Stimulated activated naive CD4-positive, alpha-beta T cell (primary cell): ENCODE measurements around the gene ZNF488.

Experiments
- DNase-seq, 6 experiments: peaks; one replicate each; lab custom pipeline; 2025; lab: John Stamatoyannopoulos, UW

Gene ZNF488

GRCh38 chr10:47348661-47349470 is 35.2 kb downstream of the ZNF488 start:
- no peak for DNase-seq

DNA sequence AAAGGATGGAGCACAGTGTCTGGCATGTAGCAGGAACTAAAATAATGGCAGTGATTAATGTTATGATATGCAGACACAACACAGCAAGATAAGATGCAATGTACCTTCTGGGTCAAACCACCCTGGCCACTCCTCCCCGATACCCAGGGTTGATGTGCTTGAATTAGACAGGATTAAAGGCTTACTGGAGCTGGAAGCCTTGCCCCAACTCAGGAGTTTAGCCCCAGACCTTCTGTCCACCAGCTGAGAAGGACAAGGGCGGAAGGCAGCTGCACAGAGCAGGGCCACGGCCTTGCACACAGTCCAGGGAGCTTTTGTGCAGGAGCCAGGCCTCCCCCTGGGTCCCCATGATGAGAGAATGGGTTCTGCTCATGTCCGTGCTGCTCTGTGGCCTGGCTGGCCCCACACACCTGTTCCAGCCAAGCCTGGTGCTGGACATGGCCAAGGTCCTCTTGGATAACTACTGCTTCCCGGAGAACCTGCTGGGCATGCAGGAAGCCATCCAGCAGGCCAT is 35.9 kb downstream of the ZNF488 start, which contains the start of gene RBP3:
Gene RBP3 (plus strand): TSS at position 226 of the 514 bp plus-strand sequence. CDS start 122 bp downstream, at position 348.
- DNase-seq = no peak

GRCh38 chr10:47347303-47347675 is 36.8 kb downstream of the ZNF488 start:
- DNase-seq = no peak

- no peak for DNase-seq
Measured at GRCh38 chr10:47346581-47347302, 37.4 kb downstream of the ZNF488 start.

DNA sequence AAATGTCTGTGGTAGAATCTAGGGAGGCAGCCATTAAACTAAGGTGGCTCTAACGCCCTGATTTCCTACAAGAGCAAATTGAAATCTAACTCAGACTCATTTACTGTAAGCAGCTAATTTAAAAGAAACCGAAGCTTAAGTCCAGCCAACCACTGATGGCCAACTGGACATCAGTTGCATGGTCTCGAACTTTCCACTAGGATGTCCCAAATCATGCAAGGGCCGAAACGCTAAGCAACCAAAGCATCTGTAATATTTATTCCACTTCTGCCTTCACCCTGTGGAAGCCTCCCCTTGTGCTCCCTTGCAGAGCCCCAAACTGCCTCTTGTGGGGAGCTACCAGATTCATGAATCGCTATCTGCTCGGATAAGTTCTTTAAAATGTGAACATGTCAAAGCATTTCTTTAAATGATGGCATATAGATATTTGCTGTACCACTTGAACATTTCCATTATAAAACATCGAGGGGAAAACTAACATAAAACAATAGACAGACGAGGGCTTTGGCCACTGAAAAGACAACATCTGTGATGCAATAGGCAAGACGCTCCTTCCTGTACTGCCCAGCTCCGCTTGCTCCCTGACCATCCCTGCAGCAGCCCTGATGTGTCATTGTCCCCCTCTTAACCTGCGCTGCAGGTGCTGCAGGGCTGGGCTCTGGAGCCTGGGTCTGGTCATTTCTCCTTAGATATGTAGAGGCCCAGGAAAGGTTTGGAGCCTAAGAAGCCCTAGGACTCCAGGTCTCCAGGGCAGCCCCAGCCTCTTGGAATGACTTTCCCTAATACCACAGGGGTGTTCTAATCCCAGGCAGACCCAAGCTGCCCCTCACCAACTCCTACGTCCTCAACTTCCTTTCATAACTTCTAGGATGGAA is 38.9 kb downstream of the ZNF488 start:
- no peak for DNase-seq

DNA sequence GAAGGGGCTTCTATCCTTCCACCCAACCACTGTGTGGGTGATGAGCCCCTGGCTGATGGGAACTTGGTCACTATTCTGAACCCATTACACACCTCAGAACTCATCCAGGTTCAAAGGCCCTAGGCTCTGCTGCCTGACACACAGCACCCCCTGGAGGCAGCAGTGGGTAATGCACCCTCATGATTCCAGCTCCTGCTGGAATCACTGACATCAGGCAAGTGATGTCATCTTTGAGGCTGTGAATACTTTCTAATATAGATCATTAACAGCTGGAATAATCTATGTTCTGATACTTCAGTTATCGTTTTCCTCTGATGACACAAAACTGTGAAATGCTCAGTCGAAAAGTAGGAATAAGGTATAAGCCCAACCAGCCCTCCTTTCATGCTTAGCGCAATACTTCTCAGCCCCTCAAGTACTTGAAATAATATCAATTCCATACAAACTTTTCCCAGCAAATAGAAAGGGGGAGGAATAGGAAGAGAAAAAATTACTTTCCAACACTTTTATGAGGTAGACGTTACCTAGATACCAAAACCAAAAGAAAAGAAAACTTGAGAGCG is 43.4 kb downstream of the ZNF488 start:
- DNase-seq = peak; percentile 31 to 82 (median 58)

- no peak for DNase-seq
Measured at GRCh38 chr10:47339759-47340607, 44.1 kb downstream of the ZNF488 start.

DNA sequence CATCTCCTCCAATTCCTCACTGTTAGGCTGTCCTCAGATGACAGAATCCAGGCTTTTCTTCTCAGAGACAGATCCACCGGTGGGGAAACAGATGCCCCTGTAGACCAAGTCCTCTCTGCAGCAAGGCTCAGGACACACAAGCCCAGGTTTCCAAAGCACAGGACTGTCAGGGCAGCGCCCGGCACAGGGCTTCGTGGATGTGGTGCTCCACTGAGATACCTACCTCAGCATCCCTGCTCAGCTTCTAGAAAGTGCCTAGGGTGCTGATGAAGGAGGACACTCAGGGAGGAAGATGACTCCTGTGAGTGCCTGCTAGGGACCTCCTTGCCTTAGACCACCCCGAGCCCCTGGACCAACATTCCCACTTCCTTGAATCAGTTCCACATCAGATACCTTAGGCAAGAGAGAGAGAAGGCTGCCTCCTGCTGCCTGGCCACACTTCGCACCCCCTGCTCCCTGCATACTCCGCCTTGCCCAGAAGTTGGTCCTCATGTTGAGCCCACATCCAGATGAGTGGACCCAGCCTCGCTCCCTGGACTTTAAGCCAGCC is 44.8 kb downstream of the ZNF488 start:
- DNase-seq = no peak

- DNase-seq = no peak
Measured at GRCh38 chr10:47337310-47337709, 46.8 kb downstream of the ZNF488 start.

DNA sequence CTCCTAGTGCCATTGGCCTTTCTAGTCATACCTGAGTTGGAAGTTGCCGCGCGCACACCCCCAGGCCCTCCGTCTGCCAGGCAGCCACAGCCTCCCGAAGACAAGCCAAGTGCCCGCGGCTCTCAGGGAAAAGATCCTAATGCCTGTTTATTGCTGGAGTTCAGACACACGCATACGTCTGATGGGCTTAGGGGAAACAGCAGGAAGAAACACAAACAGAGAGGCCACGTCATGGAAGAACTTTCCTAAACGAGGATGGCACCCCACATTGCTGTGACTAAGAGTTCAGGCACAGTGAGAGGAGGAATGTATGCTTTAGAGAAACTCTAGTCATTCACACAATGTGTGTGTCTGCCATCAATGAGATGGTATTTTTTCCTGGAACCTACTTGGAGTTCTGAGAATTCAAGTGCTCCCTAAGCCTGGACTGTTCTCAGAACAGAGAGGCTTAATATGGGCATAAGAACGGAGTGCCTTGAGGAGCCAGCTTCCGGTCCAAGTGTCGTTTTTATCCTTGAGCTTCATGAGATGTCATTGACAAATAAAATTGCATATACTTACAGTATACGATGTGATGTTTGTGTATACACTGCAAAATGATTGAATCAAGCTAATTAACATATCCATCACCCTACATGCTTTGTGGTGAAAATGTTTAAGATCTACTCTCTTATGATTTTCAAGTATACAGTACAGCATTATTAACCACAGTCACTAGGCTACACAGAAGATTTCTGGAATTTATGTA is 47.5 kb downstream of the ZNF488 start:
- no peak for DNase-seq

GRCh38 chr10:47335906-47336305 is 48.2 kb downstream of the ZNF488 start:
- DNase-seq = no peak

DNA sequence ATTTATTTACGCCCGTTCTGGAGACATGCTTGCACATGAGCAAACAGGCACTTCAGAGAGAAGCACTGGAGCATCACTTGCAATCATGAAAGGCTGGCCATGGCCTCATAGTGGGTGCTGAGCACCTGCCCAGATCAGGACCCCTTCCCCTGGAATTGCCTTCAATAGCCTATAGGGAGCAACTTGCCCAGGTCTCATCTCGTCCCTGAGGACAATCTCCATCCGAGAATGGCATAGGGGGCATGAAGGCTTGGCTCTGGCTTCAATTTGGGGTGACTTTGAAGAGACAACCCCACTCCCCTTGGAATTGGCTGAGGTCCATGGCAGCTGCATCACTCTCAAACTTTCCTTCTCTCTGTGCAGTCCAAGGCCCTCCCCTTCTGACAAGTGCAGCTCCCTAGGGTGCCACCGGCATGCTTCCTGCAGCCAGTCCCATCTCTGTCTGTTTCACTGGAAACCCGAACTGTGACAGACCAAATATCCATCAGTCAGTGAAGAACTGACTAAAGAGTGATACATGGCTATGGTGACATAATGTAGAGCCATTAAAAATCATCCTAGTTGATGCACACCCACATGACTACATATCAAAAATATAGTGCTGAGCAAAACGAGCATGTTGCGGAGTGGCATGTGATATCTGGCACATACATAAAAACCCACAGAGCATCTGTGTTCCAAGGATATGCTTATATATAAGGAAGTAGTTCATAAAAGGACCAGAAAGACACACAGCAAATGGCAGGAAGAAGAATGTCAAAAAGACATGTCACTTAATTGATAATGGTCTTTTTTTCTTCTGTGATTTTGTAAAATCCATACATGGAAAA is 49.4 kb downstream of the ZNF488 start:
- no peak for DNase-seq

DNA sequence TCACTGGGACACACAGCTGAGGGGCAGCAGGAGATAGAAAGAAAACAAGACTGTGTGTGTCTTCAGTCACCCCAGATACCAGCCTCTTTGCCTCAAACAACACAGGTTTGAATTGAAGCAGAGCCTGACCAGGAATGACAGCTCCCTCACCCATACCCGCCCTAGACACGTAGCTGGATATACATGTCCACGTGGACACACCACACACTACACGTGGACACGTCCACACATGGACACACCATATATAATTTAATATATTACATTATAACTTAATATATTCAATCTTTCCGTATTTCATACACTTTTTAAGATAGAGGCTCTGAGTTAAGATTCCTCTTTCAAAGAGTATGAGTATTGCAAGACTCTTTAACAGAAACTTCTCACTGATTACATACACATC is 50.6 kb downstream of the ZNF488 start:
- DNase-seq = no peak

- no peak for DNase-seq
Measured at GRCh38 chr10:47332946-47333345, 51.1 kb downstream of the ZNF488 start.

GRCh38 chr10:47332371-47332770 is 51.7 kb downstream of the ZNF488 start:
- DNase-seq = no peak

- DNase-seq = no peak
Measured at GRCh38 chr10:47331954-47332353, 52.1 kb downstream of the ZNF488 start.

- DNase-seq = no peak
Measured at GRCh38 chr10:47331491-47331890, 52.6 kb downstream of the ZNF488 start.

GRCh38 chr10:47330804-47331203 is 53.3 kb downstream of the ZNF488 start:
- DNase-seq = no peak

DNA sequence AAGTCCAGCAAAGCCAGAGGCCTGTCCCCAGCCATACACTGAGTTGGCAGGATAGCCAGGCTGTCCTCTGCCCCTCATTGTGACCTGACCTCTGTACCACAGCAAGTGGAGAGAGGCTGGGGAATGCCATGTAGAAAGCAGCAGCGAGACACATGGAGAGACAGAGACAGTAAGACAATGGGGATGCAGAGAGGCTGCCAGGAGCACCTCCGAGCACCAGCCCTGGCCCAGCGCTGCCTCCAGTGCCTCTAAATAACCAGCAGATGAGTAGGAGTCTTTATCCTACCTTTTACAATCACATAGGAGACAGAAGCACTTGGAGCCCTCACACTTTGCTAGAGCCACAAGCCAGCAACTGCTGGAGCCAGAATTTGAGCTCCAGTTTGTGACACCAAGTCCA is 53.7 kb downstream of the ZNF488 start:
- DNase-seq = no peak
